ENCODE data around the gene GATAD2B. TPM values are rescaled to one million over a fixed set of nuclear protein-coding genes. Genes with fewer than 3 reads are reported as not detected.
"Not testable (repeated sequence)": the region's sequence is repeated elsewhere in the genome, so short reads cannot be mapped to it uniquely, and the experiment has no call there.

GATAD2B gene
- total RNA-seq, 2 experiments from 2014 or later: 86.3 to 96.7 TPM

GRCh38 chr1:153891042-153891441, 31.7 kb downstream of the GATAD2B start:
- not testable (repeated sequence) for DNase-seq; H3K9me3 Mint-ChIP-seq; H3K27me3 Mint-ChIP-seq; H3K4me3 Mint-ChIP-seq; ATAC-seq (ENCODE audit: low read depth)
- H3K4me1 Mint-ChIP-seq: peaks cover 26% of the 10 kb centered on the region
- peak overlapping the region; percentile 68 for H3K27ac Mint-ChIP-seq
- peaks cover 17% of the 10 kb centered on the region for H3K36me3 Mint-ChIP-seq
- POLR2A ChIA-PET: interaction anchor here (0.6 kb wide), 3 partner anchors 29 to 104 kb away, joined by 3 to 5 read pairs (median 3); no protein-coding TSS in a partner anchor

GRCh38 chr1:153888533-153888932, 34.2 kb downstream of the GATAD2B start:
- ATAC-seq (ENCODE audit: low read depth) (peak; percentile 58), DNase-seq (no peak)
- peaks cover 16% of the 10 kb centered on the region for H3K36me3 Mint-ChIP-seq
- H3K4me1 Mint-ChIP-seq: peaks cover 25% of the 10 kb centered on the region
- H3K27me3 Mint-ChIP-seq: no peaks in the 10 kb centered on the region
- no peaks in the 10 kb centered on the region for H3K9me3 Mint-ChIP-seq
- POLR2A ChIA-PET: interaction anchor here (0.6 to 1.2 kb wide), 2 partner anchors 9 to 56 kb away, joined by 4 to 5 read pairs; no protein-coding TSS in a partner anchor
- peak overlapping the region; percentile 61 for H3K4me3 Mint-ChIP-seq
- peak overlapping the region; percentile 59 for H3K27ac Mint-ChIP-seq

GRCh38 chr1:153886127-153886526, 36.6 kb downstream of the GATAD2B start:
- H3K27ac Mint-ChIP-seq: no peak overlapping the region
- peaks cover 24% of the 10 kb centered on the region for H3K4me1 Mint-ChIP-seq
- peaks cover 16% of the 10 kb centered on the region for H3K36me3 Mint-ChIP-seq
- ATAC-seq (ENCODE audit: low read depth) (no peak), DNase-seq (no peak)
- H3K4me3 Mint-ChIP-seq: no peak overlapping the region
- no peaks in the 10 kb centered on the region for H3K27me3 Mint-ChIP-seq
- no peaks in the 10 kb centered on the region for H3K9me3 Mint-ChIP-seq
- POLR2A ChIA-PET: interaction anchor here (0.7 kb wide), 1 partner anchor 1179 kb away, joined by 4 read pairs; no protein-coding TSS in a partner anchor

- H3K27ac Mint-ChIP-seq: no peak overlapping the region
- no peak for DNase-seq
- H3K36me3 Mint-ChIP-seq: peaks cover 12% of the 10 kb centered on the region
- no peaks in the 10 kb centered on the region for H3K27me3 Mint-ChIP-seq
- no peak overlapping the region for H3K4me3 Mint-ChIP-seq
- H3K4me1 Mint-ChIP-seq: peaks cover 16% of the 10 kb centered on the region
- H3K9me3 Mint-ChIP-seq: no peaks in the 10 kb centered on the region
- no peak for ATAC-seq (ENCODE audit: low read depth)
- POLR2A ChIA-PET: no interaction called here
Observed at GRCh38 chr1:153883223-153883622, 39.5 kb downstream of the GATAD2B start.

GRCh38 chr1:153882296-153882912, 40.4 kb downstream of the GATAD2B start:
- Mint-ChIP-seq H3K4me3 (no peak overlapping the region), H3K36me3 (peaks cover 10% of the 10 kb centered on the region), H3K9me3 (no peaks in the 10 kb centered on the region), H3K27ac (no peak overlapping the region), H3K4me1 (peaks cover 11% of the 10 kb centered on the region), H3K27me3 (no peaks in the 10 kb centered on the region)
- no peak for DNase-seq
- ATAC-seq (ENCODE audit: low read depth): peak; percentile 58
- POLR2A ChIA-PET: interaction anchor here (1.1 kb wide), 1 partner anchor 72 kb away, joined by 3 read pairs; no protein-coding TSS in a partner anchor

GRCh38 chr1:153881751-153882150, 41.0 kb downstream of the GATAD2B start:
- no peak overlapping the region for H3K27ac Mint-ChIP-seq
- DNase-seq: no peak

GRCh38 chr1:153880962-153881361, 41.8 kb downstream of the GATAD2B start:
- ATAC-seq (ENCODE audit: low read depth): no peak
- Mint-ChIP-seq H3K4me3 (no peak overlapping the region), H3K4me1 (peaks cover 14% of the 10 kb centered on the region), H3K27ac (no peak overlapping the region), H3K36me3 (peaks cover 11% of the 10 kb centered on the region), H3K9me3 (no peaks in the 10 kb centered on the region), H3K27me3 (no peaks in the 10 kb centered on the region)
- POLR2A ChIA-PET: interaction anchor here (0.7 to 1.1 kb wide), 2 partner anchors 65 to 74 kb away, joined by 3 read pairs; partner anchors contain the start of gene DENND4B
- no peak for DNase-seq

More at GRCh38 chr1:153881751-153882150, 41.0 kb downstream of the GATAD2B start:
- POLR2A ChIA-PET: interaction anchor here (0.7 to 1.1 kb wide), 2 partner anchors 65 to 73 kb away, joined by 3 read pairs; partner anchors contain the start of gene DENND4B
- Mint-ChIP-seq H3K9me3 (no peaks in the 10 kb centered on the region), H3K36me3 (peaks cover 8% of the 10 kb centered on the region), H3K4me3 (no peak overlapping the region), H3K27me3 (no peaks in the 10 kb centered on the region), H3K4me1 (peaks cover 11% of the 10 kb centered on the region)
- ATAC-seq (ENCODE audit: low read depth): no peak

GRCh38 chr1:153880024-153880423, 42.7 kb downstream of the GATAD2B start:
- H3K27me3 Mint-ChIP-seq: no peaks in the 10 kb centered on the region
- H3K4me1 Mint-ChIP-seq: peaks cover 15% of the 10 kb centered on the region
- POLR2A ChIA-PET: no interaction called here
- ATAC-seq (ENCODE audit: low read depth) (no peak), DNase-seq (no peak)
- no peak overlapping the region for H3K27ac Mint-ChIP-seq
- H3K9me3 Mint-ChIP-seq: no peaks in the 10 kb centered on the region
- peaks cover 12% of the 10 kb centered on the region for H3K36me3 Mint-ChIP-seq
- H3K4me3 Mint-ChIP-seq: no peak overlapping the region

- Mint-ChIP-seq H3K4me3 (no peak overlapping the region), H3K9me3 (no peaks in the 10 kb centered on the region), H3K36me3 (peaks cover 17% of the 10 kb centered on the region), H3K27ac (no peak overlapping the region), H3K27me3 (no peaks in the 10 kb centered on the region), H3K4me1 (peaks cover 19% of the 10 kb centered on the region)
- POLR2A ChIA-PET: interaction anchor here (0.5 to 1.1 kb wide), 4 partner anchors 10 to 1960 kb away, joined by 3 to 4 read pairs (median 3); no protein-coding TSS in a partner anchor
- ATAC-seq (ENCODE audit: low read depth) (no peak), DNase-seq (no peak)
Observed at GRCh38 chr1:153877112-153877511, 45.7 kb downstream of the GATAD2B start.

GRCh38 chr1:153872934-153873333, 49.8 kb downstream of the GATAD2B start:
- Mint-ChIP-seq H3K9me3 (no peaks in the 10 kb centered on the region), H3K27me3 (no peaks in the 10 kb centered on the region), H3K4me3 (no peak overlapping the region), H3K36me3 (peaks cover 24% of the 10 kb centered on the region), H3K27ac (no peak overlapping the region), H3K4me1 (peaks cover 12% of the 10 kb centered on the region)
- no peak for ATAC-seq (ENCODE audit: low read depth)
- no peak for DNase-seq
- POLR2A ChIA-PET: no interaction called here

GRCh38 chr1:153872331-153872730, 50.4 kb downstream of the GATAD2B start:
- POLR2A ChIA-PET: interaction anchor here (0.7 kb wide), 1 partner anchor 43 kb away, joined by 5 read pairs; no protein-coding TSS in a partner anchor
- ATAC-seq (ENCODE audit: low read depth) (no peak), DNase-seq (no peak)
- Mint-ChIP-seq H3K27ac (no peak overlapping the region), H3K27me3 (no peaks in the 10 kb centered on the region), H3K4me1 (peaks cover 11% of the 10 kb centered on the region), H3K4me3 (no peak overlapping the region), H3K9me3 (no peaks in the 10 kb centered on the region), H3K36me3 (peaks cover 23% of the 10 kb centered on the region)

GRCh38 chr1:153869486-153869885, 53.3 kb downstream of the GATAD2B start:
- DNase-seq (no peak), ATAC-seq (ENCODE audit: low read depth) (no peak)
- POLR2A ChIA-PET: no interaction called here
- Mint-ChIP-seq H3K27ac (no peak overlapping the region), H3K27me3 (no peaks in the 10 kb centered on the region), H3K9me3 (no peaks in the 10 kb centered on the region), H3K4me1 (peaks cover 13% of the 10 kb centered on the region), H3K4me3 (no peak overlapping the region), H3K36me3 (peaks cover 16% of the 10 kb centered on the region)

- no peaks in the 10 kb centered on the region for H3K9me3 Mint-ChIP-seq
- POLR2A ChIA-PET: interaction anchor here (0.6 to 1.1 kb wide), 4 partner anchors 13 to 509 kb away, joined by 3 to 6 read pairs (median 4); partner anchors contain the start of gene RPS27
- H3K27me3 Mint-ChIP-seq: no peaks in the 10 kb centered on the region
- ATAC-seq (ENCODE audit: low read depth): no peak
- peaks cover 10% of the 10 kb centered on the region for H3K36me3 Mint-ChIP-seq
- no peak overlapping the region for H3K4me3 Mint-ChIP-seq
- H3K4me1 Mint-ChIP-seq: peaks cover 11% of the 10 kb centered on the region
- DNase-seq: no peak
- H3K27ac Mint-ChIP-seq: peak overlapping the region; percentile 1
Observed at GRCh38 chr1:153866045-153866850, 56.5 kb downstream of the GATAD2B start.
